Activated CD8-positive, alpha-beta T cell treated with anti-CD3 and anti-CD28 coated beads, Interleukin-2, amount 10 ng/mL, durations not matched to agents 7 days and 5 days (primary cell): ENCODE measurements around the gene BLOC1S1. TPM values are rescaled to one million over a fixed set of nuclear protein-coding genes. Genes with fewer than 3 reads are reported as not detected.
A peak's percentile ranks its signal among the peaks of the same experiment; 100 is the strongest.

Experiments used
- ATAC-seq: fragments of 150-1000 bp; cut with Tn5 transposase; one replicate; pipeline ENCODE4 v1.10.0; 2021; ENCODE audit warnings: moderate library complexity
- CTCF ChIA-PET: fragments of 350-600 bp; sonication (Branson Sonifier 250); formaldehyde crosslinking; loops from one replicate; lab custom pipeline; 2021; ENCODE audit warnings: antibody characterized with exemption; lab: Charles Lee
- POLR2A ChIA-PET: fragments of 350-600 bp; sonication (Branson Sonifier 250); formaldehyde crosslinking; loops from one replicate; lab custom pipeline; 2021; ENCODE audit warnings: antibody characterized with exemption; lab: Charles Lee
- DNase-seq: peaks from one replicate; pipeline ENCODE4 v3.0.0-alpha.2; 2020
- H3K27ac Mint-ChIP-seq: one replicate; pipeline ENCODE4 v1.8.0; 2021; ENCODE audit warnings: mild to moderate bottlenecking, mixed read lengths
- H3K27me3 Mint-ChIP-seq: one replicate; pipeline ENCODE4 v1.8.0; 2021; ENCODE audit warnings: low read depth, mixed read lengths
- H3K36me3 Mint-ChIP-seq: one replicate; pipeline ENCODE4 v1.8.0; 2021; ENCODE audit warnings: low read depth, mixed read lengths
- H3K4me1 Mint-ChIP-seq: one replicate; pipeline ENCODE4 v1.8.0; 2021; ENCODE audit warnings: low read depth, mixed read lengths
- H3K4me3 Mint-ChIP-seq: one replicate; pipeline ENCODE4 v1.8.0; 2021; ENCODE audit warnings: mild to moderate bottlenecking, mixed read lengths
- H3K9me3 Mint-ChIP-seq: one replicate; pipeline ENCODE4 v1.8.0; 2022; ENCODE audit warnings: mixed read lengths; ENCODE audit not compliant: insufficient read depth
- total RNA-seq, 2 experiments: library from RNA; stranded (reverse); gene quantifications; one replicate each; pipeline ENCODE4 v1.2.3, GENCODE V29; 2021

BLOC1S1 gene
- total RNA-seq, 2 experiments from 2014 or later: 156 to 158 TPM

DNA sequence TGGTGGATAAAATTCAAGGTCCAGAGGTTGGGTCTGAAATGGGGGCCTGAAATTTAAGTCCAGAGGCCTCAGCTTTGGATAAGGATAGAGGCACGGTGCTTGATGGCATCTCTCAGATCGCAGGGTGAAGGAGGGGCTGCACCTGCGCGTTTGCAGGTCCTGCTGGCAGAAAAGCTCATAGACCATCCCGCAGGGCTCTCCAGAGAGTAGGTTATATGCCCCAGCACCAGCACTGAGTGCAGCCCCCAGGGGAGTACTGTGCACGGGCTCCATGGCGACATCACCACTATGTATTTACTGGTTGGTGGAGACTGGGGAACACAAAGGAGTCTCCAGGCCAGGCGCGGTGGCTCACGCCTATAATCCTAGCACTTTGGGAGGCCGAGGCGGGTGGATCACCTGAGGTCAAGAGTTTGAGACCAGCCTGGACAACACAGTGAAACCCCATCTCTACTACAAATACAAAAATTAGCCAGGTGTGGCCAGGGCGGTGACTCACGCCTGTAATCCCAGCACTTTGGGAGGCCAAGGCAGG is 17.2 kb downstream of the BLOC1S1 start:
- H3K27ac Mint-ChIP-seq: no peak overlapping the region
- CTCF ChIA-PET: no interaction called here

DNA sequence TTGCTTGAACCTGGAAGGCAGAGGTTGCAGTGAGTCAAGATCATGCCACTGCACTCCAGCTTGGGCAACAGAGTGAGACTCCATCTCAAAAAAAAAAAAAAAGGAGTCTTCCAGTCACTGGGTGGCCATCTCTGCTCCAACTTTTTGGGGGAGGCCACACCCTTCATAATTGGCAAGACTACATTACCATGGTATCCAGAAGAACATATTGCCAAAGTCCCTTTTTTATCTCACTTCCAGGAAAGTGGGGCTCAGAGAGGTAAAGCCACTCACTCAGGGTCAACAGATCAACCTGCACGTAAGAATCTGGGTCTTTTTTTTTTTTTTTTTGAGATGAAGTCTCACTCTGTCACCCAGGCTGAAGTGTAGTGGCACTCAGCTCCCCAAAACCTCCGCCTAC is 18.0 kb downstream of the BLOC1S1 start:
- H3K27me3 Mint-ChIP-seq: no peaks in the 10 kb centered on the region
- ATAC-seq: no peak
- POLR2A ChIA-PET: no interaction called here

More for the DNA sequence above, 17.2 kb downstream of the BLOC1S1 start:
- POLR2A ChIA-PET: no interaction called here
- DNase-seq (no peak), ATAC-seq (no peak)
- no peaks in the 10 kb centered on the region for H3K36me3 Mint-ChIP-seq
- H3K4me1 Mint-ChIP-seq: peaks cover 46% of the 10 kb centered on the region
- H3K27me3 Mint-ChIP-seq: no peaks in the 10 kb centered on the region
- no peaks in the 10 kb centered on the region for H3K9me3 Mint-ChIP-seq
- H3K4me3 Mint-ChIP-seq: no peak overlapping the region

DNA sequence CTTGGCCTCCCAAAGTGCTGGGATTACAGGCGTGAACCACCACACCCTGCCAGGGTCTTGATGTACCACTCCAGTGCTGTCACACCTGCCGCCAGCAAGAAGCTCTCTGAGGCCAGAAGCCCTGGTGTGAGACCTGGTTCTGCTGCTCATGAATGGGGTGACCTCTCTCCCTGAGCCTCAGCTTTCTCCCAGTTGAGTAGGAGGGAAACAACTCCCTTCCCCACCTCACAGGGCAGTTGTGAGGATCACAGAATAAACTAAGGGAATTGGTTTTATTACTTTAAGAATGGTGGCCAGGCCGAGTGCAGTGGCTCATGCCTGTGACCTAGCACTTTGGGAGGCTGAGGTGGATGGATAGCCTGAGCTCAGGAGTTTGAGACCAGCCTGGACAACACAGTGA is 18.7 kb downstream of the BLOC1S1 start:
- ChIA-PET CTCF (interaction anchor here (1.2 to 8.7 kb wide), 2 partner anchors 12 to 455 kb away, joined by 3 to 170 read pairs; partner anchors contain the start of genes RDH5 and SMARCC2), POLR2A (no interaction called here)
- Mint-ChIP-seq H3K36me3 (no peaks in the 10 kb centered on the region), H3K4me1 (peaks cover 51% of the 10 kb centered on the region), H3K9me3 (no peaks in the 10 kb centered on the region), H3K4me3 (no peak overlapping the region), H3K27ac (no peak overlapping the region), H3K27me3 (no peaks in the 10 kb centered on the region)
- DNase-seq (no peak), ATAC-seq (no peak)

More for the DNA sequence above, 18.0 kb downstream of the BLOC1S1 start:
- Mint-ChIP-seq H3K4me1 (peaks cover 50% of the 10 kb centered on the region), H3K9me3 (no peaks in the 10 kb centered on the region), H3K27ac (no peak overlapping the region), H3K36me3 (no peaks in the 10 kb centered on the region), H3K4me3 (no peak overlapping the region)
- no peak for DNase-seq
- CTCF ChIA-PET: interaction anchor here (8.7 kb wide), 1 partner anchor 11 kb away, joined by 170 read pairs; the partner anchor contains the start of gene RDH5

DNA sequence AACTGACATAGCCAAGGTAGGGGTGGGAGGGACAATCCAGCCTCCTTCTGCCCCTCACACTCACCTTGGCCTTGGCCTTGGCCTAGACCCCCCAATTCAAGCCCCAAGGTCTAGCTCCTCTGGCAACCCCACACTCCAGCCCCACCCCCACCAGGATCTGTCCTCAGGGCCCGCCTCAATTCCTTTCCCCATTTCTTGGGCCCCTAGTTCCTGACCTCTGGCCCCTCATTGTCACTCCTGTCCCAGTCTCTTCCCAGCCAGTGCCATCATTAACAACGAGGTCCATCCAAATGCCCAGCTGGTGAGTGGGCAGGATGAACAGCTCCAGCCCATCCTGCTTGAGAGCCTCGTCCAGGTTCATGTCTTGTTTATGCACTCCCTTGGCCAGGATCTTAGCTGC is 20.2 kb downstream of the BLOC1S1 start:
- POLR2A ChIA-PET: no interaction called here

GRCh38 chr12:55736780-55737580 is 21.1 kb downstream of the BLOC1S1 start:
- ATAC-seq (peak; percentile 51), DNase-seq (peak; percentile 76)
- Mint-ChIP-seq H3K9me3 (no peaks in the 10 kb centered on the region), H3K36me3 (no peaks in the 10 kb centered on the region), H3K4me3 (peak overlapping the region; percentile 82), H3K27me3 (peaks cover 3% of the 10 kb centered on the region), H3K27ac (peak overlapping the region; percentile 86), H3K4me1 (peaks cover 42% of the 10 kb centered on the region)
- ChIA-PET CTCF (interaction anchor here (0.8 to 8.7 kb wide), 28 partner anchors 7 to 551 kb away, joined by 3 to 170 read pairs (median 12); partner anchors contain the start of genes BLOC1S1, CD63, COQ10A and DGKA), POLR2A (interaction anchor here (1.5 to 2.8 kb wide), 5 partner anchors 7 to 307 kb away, joined by 6 to 34 read pairs (median 10); partner anchors contain the start of gene CD63)

More for the DNA sequence above, 20.2 kb downstream of the BLOC1S1 start:
- Mint-ChIP-seq H3K27ac (no peak overlapping the region), H3K36me3 (no peaks in the 10 kb centered on the region), H3K27me3 (no peaks in the 10 kb centered on the region), H3K9me3 (no peaks in the 10 kb centered on the region), H3K4me1 (peaks cover 40% of the 10 kb centered on the region), H3K4me3 (no peak overlapping the region)
- no peak for DNase-seq
- no peak for ATAC-seq
- CTCF ChIA-PET: interaction anchor here (1.1 to 8.7 kb wide), 4 partner anchors 14 to 80 kb away, joined by 5 to 170 read pairs (median 78); partner anchors contain the start of genes BLOC1S1 and RDH5

DNA sequence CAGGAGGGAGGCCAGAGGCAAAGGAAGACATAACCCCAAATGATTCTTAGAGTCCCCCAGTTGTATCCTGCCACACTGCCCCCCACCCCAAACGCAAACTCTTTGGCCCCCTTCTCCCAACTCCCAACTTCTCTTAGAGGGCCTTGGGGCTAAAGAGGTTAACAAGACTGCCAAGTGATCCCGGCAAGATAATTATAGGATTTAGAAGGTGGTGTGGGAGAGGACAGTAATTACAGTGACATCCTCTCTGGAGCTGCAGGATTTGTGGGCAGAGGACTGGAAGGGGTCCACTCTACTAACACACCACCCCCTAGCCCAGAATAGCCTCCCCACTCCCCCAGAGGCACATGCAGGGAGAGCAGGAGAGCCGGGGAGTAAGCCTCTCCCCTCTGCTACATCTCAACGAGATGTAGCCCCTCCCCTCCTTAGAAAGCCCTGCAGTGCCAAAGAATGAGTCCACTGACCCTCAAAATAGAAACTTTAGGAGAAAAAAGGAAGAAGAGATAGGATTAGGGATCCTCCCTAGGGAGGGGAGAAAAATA is 21.8 kb downstream of the BLOC1S1 start:
- POLR2A ChIA-PET: interaction anchor here (0.9 to 2.8 kb wide), 11 partner anchors 8 to 380 kb away, joined by 3 to 34 read pairs (median 6); partner anchors contain the start of genes CD63, ORMDL2, SARNP and ZC3H10
- ATAC-seq (peak; percentile 37), DNase-seq (no peak)
- peak overlapping the region; percentile 86 for H3K27ac Mint-ChIP-seq
- H3K27me3 Mint-ChIP-seq: peaks cover 7% of the 10 kb centered on the region
- CTCF ChIA-PET: interaction anchor here (0.7 to 8.7 kb wide), 59 partner anchors 8 to 529 kb away, joined by 3 to 170 read pairs (median 5); partner anchors contain the start of genes BLOC1S1, CD63, COQ10A and DGKA
- peak overlapping the region; percentile 82 for H3K4me3 Mint-ChIP-seq
- H3K36me3 Mint-ChIP-seq: no peaks in the 10 kb centered on the region
- H3K9me3 Mint-ChIP-seq: no peaks in the 10 kb centered on the region
- H3K4me1 Mint-ChIP-seq: peaks cover 41% of the 10 kb centered on the region

GRCh38 chr12:55738123-55739024 is 22.5 kb downstream of the BLOC1S1 start:
- peaks cover 43% of the 10 kb centered on the region for H3K4me1 Mint-ChIP-seq
- no peaks in the 10 kb centered on the region for H3K9me3 Mint-ChIP-seq
- peak overlapping the region; percentile 82 for H3K4me3 Mint-ChIP-seq
- peak overlapping the region; percentile 86 for H3K27ac Mint-ChIP-seq
- H3K27me3 Mint-ChIP-seq: peaks cover 7% of the 10 kb centered on the region
- ChIA-PET POLR2A (interaction anchor here (0.6 to 2.8 kb wide), 20 partner anchors 9 to 1177 kb away, joined by 3 to 34 read pairs (median 4); partner anchors contain the start of genes BLOC1S1, CD63, ORMDL2 and PYM1), CTCF (interaction anchor here (0.7 to 8.7 kb wide), 80 partner anchors 8 to 623 kb away, joined by 3 to 170 read pairs (median 4); partner anchors contain the start of genes BLOC1S1, CD63, COQ10A and DGKA)
- DNase-seq (peak; percentile 90), ATAC-seq (peak; percentile 73)
- no peaks in the 10 kb centered on the region for H3K36me3 Mint-ChIP-seq

DNA sequence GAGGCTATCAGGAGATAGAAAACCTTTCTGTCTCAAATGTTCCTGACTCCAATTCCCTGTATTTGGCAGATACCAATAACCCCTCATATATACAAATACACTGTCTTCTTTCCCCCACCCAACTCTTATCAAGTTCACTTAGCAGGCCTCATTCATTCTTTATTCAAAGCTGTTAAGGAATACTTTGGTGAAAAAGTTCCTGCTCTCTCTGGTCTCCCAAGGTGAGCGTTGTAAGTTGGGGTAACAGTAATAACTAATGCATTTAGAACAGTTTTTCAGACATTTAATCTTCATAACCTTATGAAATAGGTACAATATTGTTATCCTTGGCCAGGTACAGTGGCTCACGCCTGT is 23.2 kb downstream of the BLOC1S1 start:
- ChIA-PET CTCF (interaction anchor here (0.7 to 8.7 kb wide), 68 partner anchors 9 to 622 kb away, joined by 3 to 170 read pairs (median 5); partner anchors contain the start of genes BLOC1S1, CD63, DGKA and DNAJC14), POLR2A (interaction anchor here (0.6 to 2.8 kb wide), 13 partner anchors 9 to 378 kb away, joined by 3 to 34 read pairs (median 6); partner anchors contain the start of genes BLOC1S1, CD63, ORMDL2 and PYM1)
- DNase-seq (no peak), ATAC-seq (no peak)
- H3K4me1 Mint-ChIP-seq: peaks cover 48% of the 10 kb centered on the region
- H3K4me3 Mint-ChIP-seq: peak overlapping the region; percentile 82
- H3K27me3 Mint-ChIP-seq: peaks cover 7% of the 10 kb centered on the region
- no peak overlapping the region for H3K27ac Mint-ChIP-seq
- no peaks in the 10 kb centered on the region for H3K9me3 Mint-ChIP-seq
- no peaks in the 10 kb centered on the region for H3K36me3 Mint-ChIP-seq

GRCh38 chr12:55741931-55742680 is 26.3 kb downstream of the BLOC1S1 start:
- ChIA-PET CTCF (interaction anchor here (0.6 to 8.7 kb wide), 13 partner anchors 12 to 376 kb away, joined by 3 to 170 read pairs (median 5); partner anchors contain the start of genes ORMDL2, PYM1, RDH5 and SARNP), POLR2A (interaction anchor here (1.0 to 1.4 kb wide), 3 partner anchors 10 to 185 kb away, joined by 3 to 4 read pairs (median 3); partner anchors contain the start of genes ORMDL2 and SARNP)
- H3K4me3 Mint-ChIP-seq: peak overlapping the region; percentile 67
- ATAC-seq: no peak
- H3K27me3 Mint-ChIP-seq: peaks cover 7% of the 10 kb centered on the region
- DNase-seq: no peak
- H3K36me3 Mint-ChIP-seq: no peaks in the 10 kb centered on the region
- peak overlapping the region; percentile 50 for H3K27ac Mint-ChIP-seq
- H3K4me1 Mint-ChIP-seq: peaks cover 53% of the 10 kb centered on the region
- H3K9me3 Mint-ChIP-seq: no peaks in the 10 kb centered on the region
